Activated gamma-delta T cell (primary cell): ENCODE data around the gene DYNLT1.

Source experiments
- DNase-seq: peaks from one replicate; lab custom pipeline; 2025; lab: John Stamatoyannopoulos, UW

Gene DYNLT1

DNA sequence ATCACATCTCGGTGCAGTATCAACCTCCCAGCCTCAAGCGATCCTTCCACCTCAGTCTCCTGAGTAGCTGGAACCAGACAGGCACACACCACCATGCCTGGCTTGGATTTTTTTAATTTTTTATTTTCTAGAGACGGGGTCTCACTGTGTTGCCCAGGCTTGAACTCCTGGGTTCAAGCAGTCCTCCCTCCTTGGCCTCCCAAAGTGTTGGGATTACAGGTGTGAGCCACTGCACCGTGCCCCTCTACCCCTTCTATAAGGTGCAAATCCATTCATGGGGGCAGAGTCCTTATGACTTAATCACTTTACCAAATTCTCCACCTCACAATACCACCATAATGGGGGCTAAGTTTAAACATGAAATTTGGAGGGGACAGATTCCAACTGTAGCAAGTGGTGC lies 47.0 kb downstream of the DYNLT1 start:
- no peak for DNase-seq

DNA sequence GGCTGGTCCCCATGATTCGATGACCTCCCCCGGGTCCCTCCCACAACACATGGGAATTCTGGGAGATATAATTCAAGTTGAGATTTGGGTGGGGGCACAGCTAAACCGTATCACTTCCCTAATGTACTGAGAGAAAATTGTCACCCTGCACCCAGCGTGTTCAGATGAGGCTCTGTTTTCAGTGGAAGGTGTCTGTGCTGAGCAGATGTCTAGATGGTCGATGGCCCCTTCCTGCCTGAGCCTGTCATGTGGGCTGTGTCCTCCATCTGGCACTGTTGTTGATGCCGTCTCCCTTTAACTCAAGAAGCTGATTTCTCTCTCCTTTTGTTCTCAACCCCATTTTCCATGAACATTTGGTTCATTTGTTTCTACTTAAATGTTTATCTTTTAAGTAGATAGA lies 47.7 kb downstream of the DYNLT1 start:
- DNase-seq = no peak

DNA sequence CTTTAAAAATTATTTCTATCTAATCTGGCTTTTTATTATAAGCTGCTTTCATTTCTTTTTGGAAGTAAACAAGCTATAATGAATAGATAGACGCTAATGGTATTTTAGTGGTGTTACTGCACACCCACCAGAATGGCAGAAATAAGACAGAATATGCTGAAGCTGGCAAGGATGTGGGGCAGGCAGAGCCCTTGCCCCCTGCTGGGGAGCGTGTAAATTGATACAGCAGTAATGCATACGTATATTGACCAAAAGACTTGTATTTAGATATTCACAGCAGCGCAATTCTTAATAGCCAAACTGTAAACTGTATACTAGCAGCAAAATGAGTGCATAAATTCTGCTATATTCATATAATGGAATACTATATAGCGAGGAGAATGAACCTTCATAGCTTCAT lies 49.3 kb downstream of the DYNLT1 start:
- no peak for DNase-seq

DNA sequence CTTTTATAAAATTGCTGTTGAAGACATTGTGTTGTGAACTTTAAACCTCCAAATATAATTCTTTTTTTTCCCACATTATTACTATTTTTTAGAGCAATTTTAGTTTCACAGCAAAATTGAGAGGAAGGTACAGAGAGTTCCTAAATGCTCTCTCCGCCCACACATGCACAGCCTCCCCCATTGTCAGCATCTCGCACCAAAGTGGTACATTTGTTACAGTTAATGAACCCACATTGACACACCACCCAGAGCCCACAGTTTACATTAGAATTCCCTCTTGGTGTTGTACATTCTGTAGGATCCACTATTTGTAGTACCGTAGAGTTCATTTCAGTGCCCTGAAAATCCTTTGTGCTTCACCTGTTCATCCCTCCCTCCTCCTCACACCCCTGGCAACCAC lies 50.9 kb downstream of the DYNLT1 start:
- DNase-seq = no peak

DNA sequence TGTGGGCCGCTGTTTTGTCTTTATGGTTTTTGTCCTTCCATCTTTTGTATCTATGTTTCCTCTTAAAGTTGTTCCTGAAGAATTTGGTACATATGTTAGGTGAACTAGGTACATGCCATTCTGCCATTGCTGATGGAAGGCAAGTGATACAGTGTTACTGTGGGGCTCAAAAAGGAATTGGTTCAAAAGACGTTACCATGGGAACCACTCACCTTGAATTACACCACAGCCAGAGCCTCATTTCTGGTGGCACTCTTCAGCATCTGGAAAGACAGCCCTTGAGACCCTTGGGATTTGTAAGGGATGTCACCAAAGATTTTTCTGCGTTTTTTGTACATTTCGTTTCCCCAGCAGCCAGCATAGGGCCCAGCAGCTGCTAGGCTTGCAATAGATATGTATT lies 52.7 kb downstream of the DYNLT1 start:
- no peak for DNase-seq

DNA sequence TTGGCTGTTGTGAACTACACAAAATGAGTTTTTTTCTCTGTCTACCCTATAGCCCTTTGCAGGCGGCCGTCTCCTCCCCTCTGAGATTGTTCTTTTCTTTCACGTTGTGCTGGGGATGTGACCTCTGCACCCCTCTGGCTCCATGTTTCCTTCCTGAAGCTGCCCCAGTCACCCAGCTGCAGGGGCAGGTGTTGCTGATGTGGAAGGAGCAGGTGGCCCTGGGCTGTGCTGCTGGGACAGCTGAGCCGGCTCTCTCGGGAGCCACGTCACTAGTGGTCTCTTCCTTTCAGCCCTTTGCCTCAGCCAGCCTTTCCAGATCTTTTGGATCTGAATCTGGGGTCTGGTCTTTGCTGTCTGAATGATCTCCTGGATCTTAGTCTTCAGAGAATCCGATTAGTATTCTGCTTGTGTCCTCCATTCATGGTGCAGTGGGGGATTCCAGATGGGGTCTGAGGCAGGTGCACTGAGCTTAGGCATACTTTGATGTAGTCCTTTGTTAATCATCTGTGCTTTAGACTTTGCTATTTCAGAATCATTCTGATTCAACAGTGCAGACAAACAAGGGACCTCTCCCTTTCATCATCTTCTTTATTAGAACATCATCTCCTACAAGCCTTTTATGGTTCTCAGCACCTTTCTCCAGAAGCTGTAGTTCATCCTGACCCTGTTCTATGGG lies 53.3 kb downstream of the DYNLT1 start:
- DNase-seq = no peak

DNA sequence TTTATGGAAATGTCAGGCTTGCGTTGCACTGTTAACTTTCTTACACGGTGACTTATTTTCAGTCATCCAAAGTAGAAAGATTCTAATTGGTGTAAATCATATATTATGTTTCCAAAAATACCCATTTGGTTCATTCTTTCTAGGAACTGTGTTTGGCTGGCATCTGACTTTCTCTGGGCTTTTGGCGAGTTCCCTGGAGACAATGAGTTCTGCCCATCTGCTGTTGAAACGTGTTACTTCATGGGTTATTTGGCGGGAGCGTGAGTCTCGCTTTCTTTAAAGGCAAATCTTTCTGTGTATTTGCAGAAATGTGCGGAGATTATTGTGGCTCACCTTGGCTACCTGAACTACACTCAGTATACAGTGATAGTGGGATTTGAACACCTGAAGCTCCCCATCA lies 55.2 kb downstream of the DYNLT1 start:
- no peak for DNase-seq

DNA sequence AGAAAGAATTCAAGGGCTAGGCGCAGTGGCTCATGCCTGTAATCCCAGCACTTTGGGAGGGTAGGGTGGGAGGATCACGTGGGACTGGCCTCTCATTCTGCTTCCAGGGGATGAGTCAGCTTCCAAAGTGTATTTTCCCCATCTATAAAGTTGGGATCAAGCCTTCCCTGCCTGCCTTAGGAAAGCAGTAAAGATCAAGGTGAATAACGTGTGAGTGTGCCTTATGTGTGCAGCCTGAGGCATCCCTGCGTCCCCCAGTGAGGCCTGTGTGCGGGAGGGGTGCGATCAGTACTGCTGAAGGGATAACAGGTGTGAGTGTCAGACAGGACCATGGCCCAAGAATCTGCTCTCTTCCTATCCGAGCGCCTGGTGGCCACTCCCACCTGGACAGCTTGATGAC lies 57.9 kb downstream of the DYNLT1 start:
- no peak for DNase-seq
